Activated naive CD4-positive, alpha-beta T cell treated with anti-CD3 and anti-CD28 coated beads for 36 hours (primary cell): Measurements from ENCODE around the gene BHLHE23. TPM values are rescaled to one million over a fixed set of nuclear protein-coding genes. Genes with fewer than 3 reads are reported as not detected.

ENCODE experiments used
- CTCF ChIA-PET: fragments of 350-600 bp; sonication (Branson Sonifier 250); formaldehyde crosslinking; loops from one replicate; lab custom pipeline; 2021; ENCODE audit warnings: antibody characterized with exemption; lab: Charles Lee
- DNase-seq: peaks from one replicate; pipeline ENCODE4 v3.0.0-alpha.2; 2020
- H3K27ac Mint-ChIP-seq: one replicate; pipeline ENCODE4 v1.8.0; 2021; ENCODE audit warnings: mild to moderate bottlenecking, mixed read lengths
- H3K27me3 Mint-ChIP-seq: one replicate; pipeline ENCODE4 v1.8.0; 2021; ENCODE audit warnings: low read depth, mixed read lengths
- H3K36me3 Mint-ChIP-seq: one replicate; pipeline ENCODE4 v1.8.0; 2021; ENCODE audit warnings: low read depth, mixed read lengths
- H3K4me1 Mint-ChIP-seq: one replicate; pipeline ENCODE4 v1.8.0; 2021; ENCODE audit warnings: low read depth, mixed read lengths
- H3K4me3 Mint-ChIP-seq: one replicate; pipeline ENCODE4 v1.8.0; 2021; ENCODE audit warnings: mild to moderate bottlenecking, moderate library complexity, mixed read lengths
- H3K9me3 Mint-ChIP-seq: one replicate; pipeline ENCODE4 v1.8.0; 2021; ENCODE audit warnings: mixed read lengths
- intact Hi-C: fragments of 100-400 bp; cut with micrococcal nuclease; formaldehyde crosslinking; loops from one replicate; pipeline ENCODE4 v1.15.1; 2023
- total RNA-seq, 2 experiments: library from RNA; stranded (reverse); gene quantifications; one replicate each; pipeline ENCODE4 v1.2.3, GENCODE V29; 2021

The BHLHE23 gene
- total RNA-seq, 2 experiments from 2014 or later = not detected

DNA sequence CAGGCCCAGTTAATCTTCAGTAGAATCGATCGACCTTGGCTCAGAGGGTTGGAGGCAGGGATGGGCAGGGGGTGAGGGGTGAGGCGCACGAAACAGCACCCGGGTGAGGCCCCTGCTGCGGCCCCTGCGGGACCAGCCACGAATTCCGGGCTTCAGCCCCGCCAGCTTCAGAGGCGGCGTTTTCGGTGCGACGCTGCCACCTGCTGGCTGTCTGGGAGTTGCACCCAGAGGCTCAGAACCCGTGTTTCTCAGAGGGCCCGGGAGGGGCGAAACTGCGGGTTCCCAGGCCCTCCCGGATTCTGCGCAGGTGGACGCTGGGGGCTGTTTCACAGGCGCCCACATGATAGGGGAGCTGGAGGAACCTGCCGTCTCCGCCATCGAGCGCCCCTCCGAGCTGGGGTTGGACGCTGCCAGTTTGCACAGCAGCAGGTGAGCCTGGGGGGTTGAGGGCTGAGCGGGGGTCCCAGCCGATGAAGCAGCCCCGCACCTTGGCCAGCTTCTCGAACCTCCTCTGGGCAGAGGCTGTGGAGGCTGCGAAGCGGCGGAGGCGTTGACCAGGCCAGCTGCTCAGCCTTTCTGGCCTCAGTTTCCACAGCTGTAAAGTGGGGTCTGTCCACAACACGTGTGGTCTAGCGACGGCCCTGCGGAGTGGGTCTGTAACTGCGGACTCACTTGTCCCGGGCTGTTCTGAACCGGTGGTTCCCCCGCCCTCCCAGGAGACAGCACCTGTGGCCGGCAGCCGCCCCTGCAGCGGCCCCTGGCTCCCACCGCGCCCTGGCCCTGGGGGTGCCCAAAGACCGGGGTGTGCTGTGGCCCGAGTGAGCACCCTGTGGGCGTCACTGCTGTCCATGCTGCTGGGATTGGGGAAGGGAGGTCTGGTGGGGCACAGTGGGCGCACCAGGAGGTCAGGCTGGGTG lies 2.5 kb upstream of the BHLHE23 start:
- Mint-ChIP-seq H3K27ac (no peak overlapping the region), H3K36me3 (peaks cover 7% of the 10 kb centered on the region), H3K4me3 (no peak overlapping the region), H3K27me3 (peaks cover 51% of the 10 kb centered on the region), H3K9me3 (peaks cover 10% of the 10 kb centered on the region), H3K4me1 (peaks cover 27% of the 10 kb centered on the region)
- peak; percentile 86 for DNase-seq
- CTCF ChIA-PET = interaction anchor here (0.7 to 1.8 kb wide), 13 partner anchors 29 to 192 kb away, joined by 3 to 13 read pairs (median 4); no protein-coding TSS in a partner anchor
- intact Hi-C loops = loop anchor here (1.0 to 5.0 kb wide), 4 partner anchors 37 to 187 kb away; no protein-coding TSS in a partner anchor

GRCh38 chr20:63008541-63009044 lies 1.8 kb upstream of the BHLHE23 start:
- Mint-ChIP-seq H3K36me3 (peaks cover 3% of the 10 kb centered on the region), H3K4me1 (peaks cover 27% of the 10 kb centered on the region), H3K4me3 (no peak overlapping the region), H3K9me3 (peaks cover 7% of the 10 kb centered on the region), H3K27ac (no peak overlapping the region), H3K27me3 (peaks cover 51% of the 10 kb centered on the region)
- no peak for DNase-seq
- intact Hi-C loops = loop anchor here (1.0 to 5.0 kb wide), 5 partner anchors 36 to 186 kb away; no protein-coding TSS in a partner anchor
- CTCF ChIA-PET = interaction anchor here (0.7 to 1.8 kb wide), 13 partner anchors 29 to 191 kb away, joined by 3 to 13 read pairs (median 4); no protein-coding TSS in a partner anchor

GRCh38 chr20:63007646-63008488 lies 1.1 kb upstream of the BHLHE23 start:
- DNase-seq = no peak
- Mint-ChIP-seq H3K27ac (no peak overlapping the region), H3K9me3 (peaks cover under 1% of the 10 kb centered on the region), H3K4me1 (peaks cover 27% of the 10 kb centered on the region), H3K36me3 (no peaks in the 10 kb centered on the region), H3K4me3 (no peak overlapping the region), H3K27me3 (peaks cover 52% of the 10 kb centered on the region)
- CTCF ChIA-PET = interaction anchor here (0.7 to 1.8 kb wide), 9 partner anchors 28 to 190 kb away, joined by 3 to 13 read pairs (median 4); no protein-coding TSS in a partner anchor
- intact Hi-C loops = loop anchor here (1.0 to 5.0 kb wide), 3 partner anchors 108 to 185 kb away; no protein-coding TSS in a partner anchor

- H3K4me3 Mint-ChIP-seq = no peak overlapping the region
- H3K27ac Mint-ChIP-seq = no peak overlapping the region
- DNase-seq = no peak
- CTCF ChIA-PET = interaction anchor here (0.7 kb wide), 1 partner anchor 106 kb away, joined by 3 read pairs; no protein-coding TSS in a partner anchor
- intact Hi-C loops = loop anchor here (5.0 kb wide), 1 partner anchor 170 kb away; no protein-coding TSS in a partner anchor
- no peaks in the 10 kb centered on the region for H3K36me3 Mint-ChIP-seq
- peaks cover 56% of the 10 kb centered on the region for H3K27me3 Mint-ChIP-seq
- peaks cover 27% of the 10 kb centered on the region for H3K4me1 Mint-ChIP-seq
- no peaks in the 10 kb centered on the region for H3K9me3 Mint-ChIP-seq
Measured at GRCh38 chr20:63007360-63007645, 539 bp upstream of the BHLHE23 start.

DNA sequence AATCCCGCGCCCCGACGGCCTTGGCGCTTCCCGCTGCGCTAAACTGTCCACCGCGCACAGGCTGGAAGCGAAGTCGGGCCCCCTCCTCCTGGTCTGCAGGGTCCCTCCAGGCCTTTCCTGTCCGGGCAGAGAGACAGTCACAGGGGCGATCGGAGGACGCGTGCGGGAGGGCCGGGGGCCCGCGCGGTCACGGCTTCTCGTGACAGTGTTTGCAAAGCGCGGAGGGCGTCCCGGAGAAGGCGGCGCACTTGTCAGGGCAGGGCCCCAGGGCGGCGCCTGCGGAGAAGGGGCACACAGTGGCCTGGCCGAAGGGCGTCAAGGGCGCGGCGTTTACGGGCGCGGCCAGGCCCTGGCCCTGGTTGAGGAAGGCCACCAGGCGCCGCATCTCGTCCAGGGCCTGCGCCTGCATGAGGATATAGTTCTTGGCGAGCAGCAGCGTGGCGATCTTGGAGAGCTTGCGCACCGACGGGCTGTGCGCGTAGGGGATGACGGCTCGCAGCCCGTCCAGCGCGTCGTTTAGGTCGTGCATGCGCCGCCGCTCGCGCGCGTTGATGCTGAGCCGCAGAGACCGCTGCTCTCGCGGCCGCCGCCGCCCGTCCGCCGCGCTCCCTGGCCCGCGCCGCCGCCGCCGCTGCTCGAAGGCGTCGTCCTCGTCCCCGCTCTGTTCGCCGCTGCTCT lies 763 bp downstream of the BHLHE23 start:
- H3K4me1 Mint-ChIP-seq = peaks cover 27% of the 10 kb centered on the region
- H3K27ac Mint-ChIP-seq = no peak overlapping the region
- H3K27me3 Mint-ChIP-seq = peaks cover 60% of the 10 kb centered on the region
- no peaks in the 10 kb centered on the region for H3K9me3 Mint-ChIP-seq
- CTCF ChIA-PET = no interaction called here
- H3K36me3 Mint-ChIP-seq = no peaks in the 10 kb centered on the region
- DNase-seq = no peak
- intact Hi-C loops = loop anchor here (5.0 kb wide), 1 partner anchor 171 kb away; no protein-coding TSS in a partner anchor
- no peak overlapping the region for H3K4me3 Mint-ChIP-seq

DNA sequence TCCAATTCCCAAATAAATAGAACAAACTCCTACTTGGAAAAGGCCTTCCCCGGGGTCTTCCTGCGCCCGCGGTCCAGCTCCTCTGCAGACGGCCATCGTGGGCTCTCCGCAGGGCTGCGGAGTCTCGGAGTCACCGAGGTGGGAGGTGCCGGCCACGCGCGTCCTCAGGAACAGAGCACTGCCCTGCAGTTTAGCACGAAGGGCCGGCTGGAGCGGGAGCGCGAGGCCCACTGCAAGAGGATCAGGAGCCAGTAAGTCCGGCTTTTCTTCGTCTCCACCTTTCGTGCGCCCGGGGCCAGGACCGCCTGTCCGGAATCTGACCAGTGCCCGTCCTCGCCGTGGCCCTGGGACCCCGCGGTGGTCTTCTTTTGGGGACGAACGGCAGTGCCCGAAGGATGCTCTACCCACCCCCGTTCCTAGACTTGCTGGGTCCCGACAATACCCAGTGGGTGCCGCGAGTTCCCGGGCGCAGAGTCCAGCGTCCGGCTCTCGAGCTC lies 1.4 kb downstream of the BHLHE23 start:
- H3K4me3 Mint-ChIP-seq = no peak overlapping the region
- CTCF ChIA-PET = no interaction called here
- H3K9me3 Mint-ChIP-seq = no peaks in the 10 kb centered on the region
- H3K36me3 Mint-ChIP-seq = no peaks in the 10 kb centered on the region
- DNase-seq = no peak
- intact Hi-C loops = loop anchor here (5.0 kb wide), 1 partner anchor 172 kb away; no protein-coding TSS in a partner anchor
- H3K27ac Mint-ChIP-seq = no peak overlapping the region
- peaks cover 26% of the 10 kb centered on the region for H3K4me1 Mint-ChIP-seq
- peaks cover 59% of the 10 kb centered on the region for H3K27me3 Mint-ChIP-seq

DNA sequence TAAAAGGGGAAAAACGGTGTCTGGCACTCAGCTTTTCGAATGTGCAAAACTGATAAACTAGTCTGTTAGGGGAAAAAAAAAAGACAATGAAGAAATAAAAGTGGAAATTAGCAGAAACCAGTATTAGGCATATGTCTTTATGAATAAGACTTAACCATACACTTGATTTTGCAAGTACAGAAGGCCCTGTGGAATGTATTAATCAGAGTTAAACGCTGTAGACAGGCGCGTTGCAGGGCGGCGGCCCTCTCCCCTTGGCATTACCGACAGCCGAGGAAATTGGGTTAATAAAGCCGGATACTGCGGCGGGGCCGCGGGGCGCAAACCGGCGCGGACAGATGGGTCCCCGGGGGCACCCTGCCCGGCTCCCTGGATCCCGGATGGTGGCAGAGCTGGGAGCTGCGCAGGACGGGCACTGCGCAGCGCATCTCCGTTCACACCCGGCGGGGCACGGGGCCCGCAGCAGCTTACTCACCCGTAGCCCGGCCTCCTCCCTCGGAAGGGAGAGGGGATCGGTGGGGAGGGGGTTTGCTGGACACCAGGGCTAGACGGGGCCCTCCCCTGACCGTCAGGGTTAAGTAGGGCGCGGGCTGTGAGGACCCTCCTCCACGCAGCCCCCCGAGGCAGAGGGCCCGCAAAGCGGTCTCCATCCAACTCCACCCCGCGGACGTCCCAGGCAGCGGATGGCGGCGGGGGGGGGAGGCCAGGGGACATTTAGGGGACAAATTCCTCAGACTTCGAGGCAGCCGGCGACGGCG lies 2.0 kb downstream of the BHLHE23 start:
- no peak for DNase-seq
- H3K27me3 Mint-ChIP-seq = peaks cover 55% of the 10 kb centered on the region

GRCh38 chr20:63003546-63003945 lies 3.2 kb downstream of the BHLHE23 start:
- Mint-ChIP-seq H3K9me3 (no peaks in the 10 kb centered on the region), H3K27ac (no peak overlapping the region), H3K4me1 (peaks cover 13% of the 10 kb centered on the region), H3K4me3 (no peak overlapping the region), H3K36me3 (no peaks in the 10 kb centered on the region), H3K27me3 (peaks cover 51% of the 10 kb centered on the region)
- CTCF ChIA-PET = interaction anchor here (0.7 to 1.4 kb wide), 2 partner anchors 31 to 33 kb away, joined by 3 to 5 read pairs; no protein-coding TSS in a partner anchor
- no peak for DNase-seq
- intact Hi-C loops = no loop called here

More for the DNA sequence above, 2.0 kb downstream of the BHLHE23 start:
- H3K4me1 Mint-ChIP-seq = peaks cover 20% of the 10 kb centered on the region
- no peaks in the 10 kb centered on the region for H3K9me3 Mint-ChIP-seq
- CTCF ChIA-PET = interaction anchor here (1.4 kb wide), 1 partner anchor 32 kb away, joined by 5 read pairs; no protein-coding TSS in a partner anchor
- intact Hi-C loops = loop anchor here (5.0 kb wide), 1 partner anchor 173 kb away; no protein-coding TSS in a partner anchor
- H3K27ac Mint-ChIP-seq = no peak overlapping the region
- no peak overlapping the region for H3K4me3 Mint-ChIP-seq
- no peaks in the 10 kb centered on the region for H3K36me3 Mint-ChIP-seq

GRCh38 chr20:63002511-63002910 lies 4.3 kb downstream of the BHLHE23 start:
- Mint-ChIP-seq H3K4me3 (no peak overlapping the region), H3K36me3 (no peaks in the 10 kb centered on the region), H3K27ac (no peak overlapping the region), H3K27me3 (peaks cover 49% of the 10 kb centered on the region), H3K4me1 (peaks cover 6% of the 10 kb centered on the region), H3K9me3 (no peaks in the 10 kb centered on the region)
- CTCF ChIA-PET = interaction anchor here (0.7 to 1.2 kb wide), 2 partner anchors 30 to 194 kb away, joined by 4 to 5 read pairs; no protein-coding TSS in a partner anchor
- intact Hi-C loops = no loop called here
- DNase-seq = no peak

GRCh38 chr20:63000958-63001357 lies 5.8 kb downstream of the BHLHE23 start:
- no peaks in the 10 kb centered on the region for H3K36me3 Mint-ChIP-seq
- H3K27me3 Mint-ChIP-seq = peaks cover 53% of the 10 kb centered on the region
- peaks cover 6% of the 10 kb centered on the region for H3K4me1 Mint-ChIP-seq
- H3K27ac Mint-ChIP-seq = no peak overlapping the region
- intact Hi-C loops = no loop called here
- H3K4me3 Mint-ChIP-seq = no peak overlapping the region
- CTCF ChIA-PET = interaction anchor here (0.9 kb wide), 1 partner anchor 28 kb away, joined by 3 read pairs; no protein-coding TSS in a partner anchor
- H3K9me3 Mint-ChIP-seq = no peaks in the 10 kb centered on the region
- no peak for DNase-seq
